Keratinocyte (primary cell): Measurements from ENCODE around the gene MUC6. TPM values are rescaled to one million over a fixed set of nuclear protein-coding genes. Genes with fewer than 3 reads are reported as not detected.

Experiments
- DNase-seq: peaks from one replicate; pipeline ENCODE4 v3.0.0-alpha.2; 2011; ENCODE audit warnings: low read depth, missing footprints, low spot score
- FAIRE-seq: peaks from 2 replicates; lab custom pipeline; 2011; peaks lifted over from hg19 to GRCh38; lab: Jason Lieb, UNC
- H2AFZ ChIP-seq: 2 replicates; pipeline ENCODE4 v1.6.0; 2012; ENCODE audit warnings: low read length, control low read depth, inconsistent platforms; ENCODE audit not compliant: control insufficient read depth
- H3K27ac ChIP-seq: 2 replicates; pipeline ENCODE4 v1.5.1; 2011; ENCODE audit warnings: low read length; ENCODE audit not compliant: control insufficient read depth, insufficient read depth
- H3K27me3 ChIP-seq: 3 replicates; pipeline ENCODE4 v1.6.0; 2011; ENCODE audit warnings: low read length; ENCODE audit not compliant: control insufficient read depth, insufficient read depth; ENCODE audit errors: extremely low read depth
- H3K36me3 ChIP-seq, 2 experiments: 2 replicates in 1 of 2; 3 replicates in 1 of 2; pipeline ENCODE4 v1.5.1; 2011; ENCODE audit warnings: low read length in 2 of 2, mild to moderate bottlenecking in 1 of 2; ENCODE audit not compliant: control insufficient read depth in 2 of 2, insufficient read depth in 2 of 2; ENCODE audit errors: extremely low read depth in 1 of 2
- H3K4me1 ChIP-seq: 3 replicates; pipeline ENCODE4 v1.5.1; 2011; ENCODE audit warnings: low read length; ENCODE audit not compliant: control insufficient read depth, insufficient read depth; ENCODE audit errors: extremely low read depth
- H3K4me2 ChIP-seq: 3 replicates; pipeline ENCODE4 v1.6.0; 2011; ENCODE audit warnings: low read depth, low read length; ENCODE audit not compliant: control insufficient read depth, insufficient read depth; ENCODE audit errors: extremely low read depth
- H3K4me3 ChIP-seq, 3 experiments: fragments of 200-600 bp in 1 of 3; sonication (generic) in 1 of 3; 2 replicates in 2 of 3; 3 replicates in 1 of 3; pipeline ENCODE4 v1.5.1; 2011 to 2016; ENCODE audit warnings: low read length in 3 of 3, mild to moderate bottlenecking in 3 of 3, control low read depth in 2 of 3, inconsistent platforms in 1 of 3, low read depth in 1 of 3, mixed read lengths in 1 of 3, mixed run types in 1 of 3, moderate library complexity in 1 of 3; ENCODE audit not compliant: control insufficient read depth in 2 of 3, insufficient read depth in 2 of 3; ENCODE audit errors: extremely low read depth in 1 of 3
- H3K79me2 ChIP-seq: 2 replicates; pipeline ENCODE4 v1.6.0; 2012; ENCODE audit warnings: low read length; ENCODE audit not compliant: control insufficient read depth, insufficient read depth
- H3K9ac ChIP-seq: 3 replicates; pipeline ENCODE4 v1.6.0; 2011; ENCODE audit warnings: low read length; ENCODE audit not compliant: control insufficient read depth, insufficient read depth; ENCODE audit errors: extremely low read depth
- H3K9me1 ChIP-seq: 3 replicates; pipeline ENCODE4 v1.6.0; 2011; ENCODE audit warnings: low read length; ENCODE audit not compliant: control insufficient read depth, insufficient read depth; ENCODE audit errors: extremely low read depth
- H3K9me3 ChIP-seq: 2 replicates; pipeline ENCODE4 v1.5.1; 2012; ENCODE audit warnings: low read depth, low read length; ENCODE audit not compliant: control insufficient read depth
- H4K20me1 ChIP-seq: 3 replicates; pipeline ENCODE4 v1.6.0; 2011; ENCODE audit warnings: low read length; ENCODE audit not compliant: control insufficient read depth, insufficient read depth; ENCODE audit errors: extremely low read depth
- EZH2 ChIP-seq: IDR thresholded peaks from one replicate; pipeline ENCODE4 v1.6.1; 2012; ENCODE audit warnings: inconsistent platforms, mild to moderate bottlenecking, low read length, moderate library complexity
- dilution Hi-C: fragments of 300-500 bp; cut with MboI; formaldehyde crosslinking; loops from one replicate; pipeline ENCODE4 v1.7.0; 2020; ENCODE audit warnings: low sequenced_read_pairs; ENCODE audit not compliant: extremely low pct_ligation_motif_present
- polyA plus RNA-seq, 5 experiments: library from polyadenylated mRNA; depleted of rRNA in 3 of 5; stranded (reverse) in 3 of 5; stranded (forward) in 1 of 5; unstranded in 1 of 5; fragments of >200 nt; gene quantifications; 1 replicate in 1 of 5; 2 replicates in 3 of 5; 3 replicates in 1 of 5; pipeline versions ENCODE4 v1.2.1 to v1.2.3, GENCODE V29; 2011 to 2012; ENCODE audit warnings: missing spikeins in 2 of 5, low read depth in 1 of 5, low replicate concordance in 1 of 5
- TF ChIP-seq, protein P1 (sequence below), 3 experiments: IDR thresholded peaks in 1 of 3; conservative IDR thresholded peaks in 1 of 3; optimal IDR thresholded peaks in 1 of 3; 2 replicates in 2 of 3; 3 replicates in 1 of 3; pipeline versions ENCODE3 to v1.5.1; 2011; ENCODE audit warnings: low read length in 3 of 3, mild to moderate bottlenecking in 3 of 3, moderate library complexity in 2 of 3, control low read depth in 1 of 3, inconsistent platforms in 1 of 3; ENCODE audit not compliant: insufficient read depth in 2 of 3; ENCODE audit errors: extremely low read depth in 1 of 3

Gene MUC6
- polyA plus RNA-seq, 1 donor (not counting 4 experiments of a cell fraction or from before 2014, with no cell fraction given) = not detected

DNA sequence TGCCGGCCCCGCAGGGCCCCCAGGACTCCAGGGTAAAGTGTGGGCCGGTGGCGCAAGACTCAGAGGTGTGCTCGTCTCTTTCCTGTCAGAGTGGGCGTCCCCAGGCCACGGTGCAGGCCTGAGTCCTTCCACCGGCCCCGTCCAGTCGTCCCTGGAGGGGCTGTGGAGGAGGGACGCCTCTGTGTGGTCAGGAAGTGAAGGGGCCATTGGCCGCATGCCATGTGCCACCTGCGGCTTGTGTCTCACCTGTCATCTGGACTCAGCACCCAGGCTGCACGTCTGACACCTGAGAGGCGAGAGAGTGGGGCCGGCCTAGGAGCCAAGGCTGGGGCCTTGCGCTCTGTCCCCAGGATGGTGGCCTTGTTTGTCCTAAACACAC, 25.2 kb downstream of the MUC6 start:
- no peak for TF ChIP-seq EZH2
- TF ChIP-seq, protein P1, sequence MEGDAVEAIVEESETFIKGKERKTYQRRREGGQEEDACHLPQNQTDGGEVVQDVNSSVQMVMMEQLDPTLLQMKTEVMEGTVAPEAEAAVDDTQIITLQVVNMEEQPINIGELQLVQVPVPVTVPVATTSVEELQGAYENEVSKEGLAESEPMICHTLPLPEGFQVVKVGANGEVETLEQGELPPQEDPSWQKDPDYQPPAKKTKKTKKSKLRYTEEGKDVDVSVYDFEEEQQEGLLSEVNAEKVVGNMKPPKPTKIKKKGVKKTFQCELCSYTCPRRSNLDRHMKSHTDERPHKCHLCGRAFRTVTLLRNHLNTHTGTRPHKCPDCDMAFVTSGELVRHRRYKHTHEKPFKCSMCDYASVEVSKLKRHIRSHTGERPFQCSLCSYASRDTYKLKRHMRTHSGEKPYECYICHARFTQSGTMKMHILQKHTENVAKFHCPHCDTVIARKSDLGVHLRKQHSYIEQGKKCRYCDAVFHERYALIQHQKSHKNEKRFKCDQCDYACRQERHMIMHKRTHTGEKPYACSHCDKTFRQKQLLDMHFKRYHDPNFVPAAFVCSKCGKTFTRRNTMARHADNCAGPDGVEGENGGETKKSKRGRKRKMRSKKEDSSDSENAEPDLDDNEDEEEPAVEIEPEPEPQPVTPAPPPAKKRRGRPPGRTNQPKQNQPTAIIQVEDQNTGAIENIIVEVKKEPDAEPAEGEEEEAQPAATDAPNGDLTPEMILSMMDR (optimal IDR thresholded peaks at IDR 0.05 in 1 of 3, IDR thresholded peaks at IDR 0.05 in 1 of 3, conservative IDR thresholded peaks at IDR 0.05 in 1 of 3; ENCODE audit: extremely low read depth in 1 of 3, insufficient read depth in 2 of 3, low read length in 3 of 3) = no peak
- peaks cover 27 to 33% of the 10 kb centered on the region in 2 experiments for H3K36me3 ChIP-seq
- H3K27ac ChIP-seq = no peak overlapping the region
- H3K27me3 ChIP-seq = no peaks in the 10 kb centered on the region
- FAIRE-seq = no peak
- H3K79me2 ChIP-seq = no peaks in the 10 kb centered on the region
- no peak for DNase-seq
- no peak overlapping the region for H2AFZ ChIP-seq
- no peak overlapping the region for H3K4me2 ChIP-seq
- H3K9ac ChIP-seq = no peak overlapping the region
- dilution Hi-C loops = no loop called here
- no peaks in the 10 kb centered on the region for H4K20me1 ChIP-seq
- no peaks in the 10 kb centered on the region for H3K9me3 ChIP-seq
- no peak overlapping the region for H3K4me3 ChIP-seq
- no peaks in the 10 kb centered on the region for H3K9me1 ChIP-seq
- H3K4me1 ChIP-seq = no peaks in the 10 kb centered on the region

DNA sequence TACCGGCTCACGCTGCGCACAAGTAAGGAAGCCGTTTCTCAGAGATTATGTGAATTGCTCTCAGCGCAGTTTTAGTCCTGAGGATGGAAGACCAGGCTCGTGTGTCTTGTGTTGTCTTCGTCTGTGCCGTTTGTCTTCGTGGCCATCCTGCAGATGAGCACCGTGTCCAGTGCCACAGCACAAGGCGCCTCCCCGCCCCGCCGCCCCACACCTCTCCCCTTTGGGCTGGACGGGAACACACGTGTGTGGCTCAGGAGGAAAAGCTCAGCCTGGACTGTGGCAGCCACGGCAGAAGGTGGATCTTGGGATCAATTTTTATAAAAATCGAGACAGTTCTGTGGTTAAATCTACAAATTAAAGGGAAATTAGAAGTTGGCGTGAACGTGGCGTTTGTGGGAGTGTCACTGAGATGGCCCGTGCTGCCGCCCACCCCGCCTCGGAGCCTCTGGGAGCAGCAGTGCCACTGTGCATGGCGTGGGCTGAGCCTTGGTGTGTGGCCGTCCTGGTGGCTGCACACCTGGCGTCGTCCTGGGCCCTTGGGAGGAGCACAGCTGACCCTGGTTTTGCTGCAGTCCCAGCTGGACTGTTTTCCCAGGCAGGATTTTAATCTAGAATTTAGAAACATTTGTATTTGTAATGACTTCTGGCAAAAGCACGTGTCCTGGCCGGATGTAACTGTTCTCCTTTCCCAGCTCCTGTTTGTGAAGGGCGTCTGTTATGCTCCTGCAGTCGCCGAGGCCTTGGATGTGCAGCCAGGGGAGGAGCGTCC, 25.8 kb downstream of the MUC6 start:
- TF ChIP-seq, protein P1 (optimal IDR thresholded peaks at IDR 0.05 in 1 of 3, IDR thresholded peaks at IDR 0.05 in 1 of 3, conservative IDR thresholded peaks at IDR 0.05 in 1 of 3; ENCODE audit: extremely low read depth in 1 of 3, insufficient read depth in 2 of 3, low read length in 3 of 3) = no peak
- no peak for TF ChIP-seq EZH2
- Histone ChIP-seq H3K9me1 (no peaks in the 10 kb centered on the region), H3K79me2 (no peaks in the 10 kb centered on the region), H3K27ac (no peak overlapping the region), H3K9ac (no peak overlapping the region), H2AFZ (no peak overlapping the region), H3K4me2 (no peak overlapping the region), H3K9me3 (no peaks in the 10 kb centered on the region), H3K36me3 (peaks cover 29 to 34% of the 10 kb centered on the region in 2 experiments), H3K4me1 (no peaks in the 10 kb centered on the region), H3K4me3 (no peak overlapping the region), H4K20me1 (peaks cover 5% of the 10 kb centered on the region), H3K27me3 (no peaks in the 10 kb centered on the region)
- dilution Hi-C loops = no loop called here
- DNase-seq (no peak), FAIRE-seq (no peak)
